Measurements from ENCODE around the gene KIAA1549. TPM values are rescaled to one million over a fixed set of nuclear protein-coding genes. Genes with fewer than 3 reads are reported as not detected.
"Not testable (repeated sequence)": the region's sequence is repeated elsewhere in the genome, so short reads cannot be mapped to it uniquely, and the experiment has no call there.

Gene KIAA1549
- total RNA-seq, 1 donor from 2014 or later = 3.4 TPM

DNA sequence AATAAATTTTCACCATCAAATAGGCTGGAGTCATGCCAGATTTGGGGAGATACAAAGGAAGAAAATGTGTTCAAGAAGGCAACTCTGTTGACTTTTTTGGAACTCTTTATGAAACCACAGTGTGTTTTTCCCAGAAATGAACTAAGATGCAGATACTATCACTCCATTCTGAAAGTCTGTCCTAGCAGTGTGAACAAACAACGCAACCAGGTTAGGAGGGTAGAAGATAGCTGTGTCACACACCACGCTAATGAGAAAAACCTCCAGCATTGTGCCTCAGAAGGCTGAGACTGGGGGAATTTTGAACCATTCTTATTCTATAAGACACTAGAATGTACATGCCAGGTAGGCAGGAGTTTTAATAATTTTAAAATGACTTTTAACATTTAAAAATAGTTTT, 167.2 kb downstream of the KIAA1549 start:
- no peak for DNase-seq (ENCODE audit: low spot score)

DNA sequence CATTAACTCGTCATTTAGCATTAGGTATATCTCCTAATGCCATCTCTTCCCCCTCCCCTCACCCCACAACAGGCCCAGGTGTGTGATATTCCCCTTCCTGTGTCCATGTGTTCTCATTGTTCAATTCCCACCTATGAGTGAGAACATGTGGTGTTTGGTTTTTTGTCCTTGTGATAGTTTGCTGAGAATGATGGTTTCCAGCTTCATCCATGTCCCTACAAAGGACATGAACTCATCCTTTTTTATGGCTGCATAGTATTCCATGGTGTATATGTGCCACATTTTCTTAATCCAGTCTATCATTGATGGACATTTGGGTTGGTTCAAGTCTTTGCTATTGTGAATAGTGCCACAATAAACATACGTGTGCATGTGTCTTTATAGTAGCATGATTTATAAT, 169.9 kb downstream of the KIAA1549 start:
- DNase-seq (ENCODE audit: low spot score) = not testable (repeated sequence)

GRCh38 chr7:138809346-138809745, 171.8 kb downstream of the KIAA1549 start:
- DNase-seq (ENCODE audit: low spot score) = no peak

GRCh38 chr7:138804618-138805017, 176.6 kb downstream of the KIAA1549 start:
- DNase-seq (ENCODE audit: low spot score) = no peak

DNA sequence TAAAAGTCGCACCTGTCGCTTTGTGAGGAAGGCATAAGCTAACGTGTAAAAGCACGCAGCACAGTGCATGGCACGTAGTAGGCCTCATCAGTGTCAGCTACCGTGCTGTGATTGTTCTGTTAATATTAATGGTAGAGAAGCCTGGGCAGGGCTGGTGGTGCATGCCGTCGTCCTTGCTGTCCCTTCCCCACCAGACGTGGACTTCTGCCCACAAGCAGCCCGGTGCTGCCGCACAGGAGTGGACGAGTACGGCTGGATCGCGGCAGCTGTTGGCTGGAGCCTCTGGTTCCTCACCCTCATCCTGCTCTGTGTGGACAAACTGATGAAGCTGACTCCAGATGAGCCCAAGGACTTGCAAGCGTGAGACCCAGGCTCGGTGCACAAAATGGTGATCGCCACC, 178.5 kb downstream of the KIAA1549 start:
- DNase-seq (ENCODE audit: low spot score) = no peak

GRCh38 chr7:138801256-138801655, 179.9 kb downstream of the KIAA1549 start:
- no peak for DNase-seq (ENCODE audit: low spot score)

GRCh38 chr7:138799336-138800000, 181.7 kb downstream of the KIAA1549 start:
- no peak for DNase-seq (ENCODE audit: low spot score)

DNA sequence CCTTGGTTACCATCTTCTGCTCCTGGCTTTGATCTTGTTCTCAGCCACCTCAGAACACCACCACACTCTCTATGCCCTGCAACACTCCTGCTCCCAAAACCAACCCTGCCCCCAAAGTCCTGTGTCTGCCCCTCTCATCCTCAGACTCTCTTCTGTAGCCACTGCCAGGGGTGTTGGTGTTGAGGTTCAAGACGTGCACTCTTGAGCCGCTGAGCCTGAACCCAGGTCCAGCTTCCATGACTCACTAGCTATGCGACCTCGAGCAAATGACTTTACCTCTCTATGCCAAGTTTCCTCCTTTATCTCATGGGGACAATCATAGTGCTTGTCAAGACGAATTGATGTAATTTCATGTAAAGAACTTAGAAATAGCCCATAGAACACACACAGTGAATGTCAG, 182.4 kb downstream of the KIAA1549 start:
- no peak for DNase-seq (ENCODE audit: low spot score)

GRCh38 chr7:138797715-138798320, 183.4 kb downstream of the KIAA1549 start, which contains the start of the genes ATP6V0A4 and TMEM213:
Gene ATP6V0A4 (minus strand): TSS chr7:138798196. CDS start chr7:138771247, 26,949 bp downstream.
Gene TMEM213 (plus strand): TSS chr7:138797994. CDS start chr7:138798105, 111 bp downstream.
- no peak for DNase-seq (ENCODE audit: low spot score)

DNA sequence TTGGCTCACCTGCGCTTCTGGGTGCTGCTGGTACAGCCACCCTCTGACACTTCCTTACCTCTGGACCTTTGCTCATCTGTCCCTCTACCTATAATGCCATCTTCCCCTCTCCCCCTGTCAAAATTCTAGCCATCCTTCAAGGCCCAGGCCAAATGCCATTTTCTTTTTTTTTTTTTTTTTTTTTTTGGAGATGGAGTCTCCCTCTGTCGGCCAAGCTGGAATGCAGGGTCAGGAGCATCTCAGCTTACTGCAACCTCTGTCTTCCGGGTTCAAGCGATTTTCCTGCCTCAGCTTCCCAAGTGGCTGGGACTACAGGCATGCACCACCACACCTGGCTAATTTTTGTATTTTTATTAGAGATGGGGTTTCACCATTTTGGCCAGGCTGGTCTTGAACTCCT, 184.1 kb downstream of the KIAA1549 start:
- not testable (repeated sequence) for DNase-seq (ENCODE audit: low spot score)

DNA sequence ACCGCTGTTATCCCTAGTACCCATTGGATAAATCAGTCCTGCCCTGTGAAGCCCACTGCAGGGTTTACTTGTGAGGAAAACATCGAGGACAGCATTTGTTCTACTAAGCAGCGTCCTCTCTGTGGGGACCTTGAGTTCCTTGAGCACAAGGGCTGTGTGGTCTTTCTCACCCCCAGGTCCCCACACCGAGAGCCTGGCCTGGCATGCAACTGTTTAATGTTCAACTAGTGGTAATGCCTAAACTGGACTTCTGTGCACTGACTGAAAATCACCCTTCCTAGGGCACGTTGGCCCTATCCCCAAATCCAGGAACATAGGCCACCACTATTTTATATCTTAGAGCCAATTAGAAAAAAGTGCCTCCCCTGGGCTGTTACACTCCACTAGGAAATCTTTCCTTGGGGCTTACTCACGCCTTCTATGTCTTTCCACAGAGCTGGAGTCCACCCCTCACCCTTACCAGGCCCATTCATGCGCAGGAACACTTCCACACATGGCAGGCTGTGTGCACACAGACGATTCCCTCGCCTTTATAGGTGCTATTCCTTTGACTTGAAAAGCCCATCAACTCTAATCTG, 185.1 kb downstream of the KIAA1549 start:
- DNase-seq (ENCODE audit: low spot score) = no peak

GRCh38 chr7:138785587-138786437, 195.4 kb downstream of the KIAA1549 start:
- DNase-seq (ENCODE audit: low spot score) = peak; percentile 17

DNA sequence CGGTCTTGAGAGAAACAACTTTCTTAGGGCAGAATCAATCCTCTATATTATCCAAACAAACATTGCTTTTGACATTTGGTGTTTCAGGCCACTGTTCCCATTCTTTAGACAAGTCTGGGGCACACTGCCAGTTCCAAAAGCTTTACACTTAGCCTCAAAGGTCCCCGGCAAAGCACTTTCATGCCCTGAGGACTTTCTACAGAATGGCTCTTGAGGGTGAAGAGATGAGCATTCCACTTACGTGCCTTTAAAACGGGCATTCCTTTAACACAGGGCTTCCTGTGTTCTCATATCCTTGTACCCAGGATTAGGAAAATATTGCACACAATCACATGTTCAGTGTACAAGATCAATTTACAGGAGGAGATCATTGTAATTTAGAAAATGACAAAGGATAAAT, 196.5 kb downstream of the KIAA1549 start:
- DNase-seq (ENCODE audit: low spot score) = no peak

Other genes with a start within 250 kb of the KIAA1549 start
- 4.6 TPM for gene TMEM213, start 183.4 kb downstream of the KIAA1549 start, total RNA-seq (ENCODE audit: insufficient read depth, low replicate concordance)
- gene ATP6V0A4, start 183.2 kb downstream of the KIAA1549 start, total RNA-seq (ENCODE audit: insufficient read depth, low replicate concordance) = 7.7 TPM
- 28.9 TPM for gene ZC3HAV1L, start 54.7 kb upstream of the KIAA1549 start, total RNA-seq (ENCODE audit: insufficient read depth, low replicate concordance)
- 24.1 TPM for gene ZC3HAV1, start 128.3 kb upstream of the KIAA1549 start, total RNA-seq (ENCODE audit: insufficient read depth, low replicate concordance)
- 21.9 TPM for gene UBN2, start 249.8 kb upstream of the KIAA1549 start, total RNA-seq (ENCODE audit: insufficient read depth, low replicate concordance)

All from umbilical cord (tissue), 2 donors.